Fibroblast of skin of left biceps (primary cell): ENCODE results near the gene MSL2.
"Not testable (repeated sequence)": the region's sequence is repeated elsewhere in the genome, so short reads cannot be mapped to it uniquely, and the experiment has no call there.

Experiments used
- DNase-seq, 2 experiments: peaks; one replicate each; pipeline ENCODE4 v3.0.0-alpha.2; 2013; ENCODE audit warnings: low read depth in 2 of 2

MSL2 gene

GRCh38 chr3:136192831-136193230 is 3.3 kb downstream of the MSL2 start:
- DNase-seq: no peak

- DNase-seq: not testable (repeated sequence)
Measured at GRCh38 chr3:136192195-136192594, 3.9 kb downstream of the MSL2 start.

GRCh38 chr3:136189859-136190617 is 6.1 kb downstream of the MSL2 start:
- DNase-seq: no peak

- DNase-seq: no peak
Measured at GRCh38 chr3:136189043-136189442, 7.1 kb downstream of the MSL2 start.

GRCh38 chr3:136187868-136188267 is 8.3 kb downstream of the MSL2 start:
- DNase-seq: no peak

- peak in 1 of 2 experiments; percentile 37 for DNase-seq
Measured at GRCh38 chr3:136186846-136187245, 9.3 kb downstream of the MSL2 start.

- no peak for DNase-seq
Measured at GRCh38 chr3:136186344-136186743, 9.8 kb downstream of the MSL2 start.

- DNase-seq: peak in 1 of 2 experiments; percentile 36
Measured at GRCh38 chr3:136184703-136185102, 11.4 kb downstream of the MSL2 start.

- DNase-seq: no peak
Measured at GRCh38 chr3:136181741-136182140, 14.4 kb downstream of the MSL2 start.

- no peak for DNase-seq
Measured at GRCh38 chr3:136177876-136178275, 18.3 kb downstream of the MSL2 start.

GRCh38 chr3:136173939-136174490 is 22.1 kb downstream of the MSL2 start:
- no peak for DNase-seq

- no peak for DNase-seq
Measured at GRCh38 chr3:136171097-136171542, 25.0 kb downstream of the MSL2 start.

- DNase-seq: not testable (repeated sequence)
Measured at GRCh38 chr3:136168236-136168635, 27.9 kb downstream of the MSL2 start.

GRCh38 chr3:136166507-136166906 is 29.6 kb downstream of the MSL2 start:
- DNase-seq: no peak

GRCh38 chr3:136163607-136164006 is 32.5 kb downstream of the MSL2 start:
- DNase-seq: not testable (repeated sequence)

- DNase-seq: no peak
Measured at GRCh38 chr3:136162322-136162721, 33.8 kb downstream of the MSL2 start.

- no peak for DNase-seq
Measured at GRCh38 chr3:136161516-136161915, 34.6 kb downstream of the MSL2 start.

GRCh38 chr3:136152963-136153362 is 43.2 kb downstream of the MSL2 start:
- DNase-seq: no peak

- no peak for DNase-seq
Measured at GRCh38 chr3:136152176-136152843, 43.8 kb downstream of the MSL2 start.

- DNase-seq: no peak
Measured at GRCh38 chr3:136151219-136151618, 44.9 kb downstream of the MSL2 start.

- peak in 1 of 2 experiments; percentile 15 for DNase-seq
Measured at GRCh38 chr3:136149667-136150066, 46.5 kb downstream of the MSL2 start.

GRCh38 chr3:136146981-136147729 is 49.0 kb downstream of the MSL2 start:
- DNase-seq: no peak
